ENCODE measurements around the gene ANTXRL. TPM values are rescaled to one million over a fixed set of nuclear protein-coding genes. Genes with fewer than 3 reads are reported as not detected.

Gene ANTXRL
- total RNA-seq, 2 experiments from 2014 or later, result not detected

DNA sequence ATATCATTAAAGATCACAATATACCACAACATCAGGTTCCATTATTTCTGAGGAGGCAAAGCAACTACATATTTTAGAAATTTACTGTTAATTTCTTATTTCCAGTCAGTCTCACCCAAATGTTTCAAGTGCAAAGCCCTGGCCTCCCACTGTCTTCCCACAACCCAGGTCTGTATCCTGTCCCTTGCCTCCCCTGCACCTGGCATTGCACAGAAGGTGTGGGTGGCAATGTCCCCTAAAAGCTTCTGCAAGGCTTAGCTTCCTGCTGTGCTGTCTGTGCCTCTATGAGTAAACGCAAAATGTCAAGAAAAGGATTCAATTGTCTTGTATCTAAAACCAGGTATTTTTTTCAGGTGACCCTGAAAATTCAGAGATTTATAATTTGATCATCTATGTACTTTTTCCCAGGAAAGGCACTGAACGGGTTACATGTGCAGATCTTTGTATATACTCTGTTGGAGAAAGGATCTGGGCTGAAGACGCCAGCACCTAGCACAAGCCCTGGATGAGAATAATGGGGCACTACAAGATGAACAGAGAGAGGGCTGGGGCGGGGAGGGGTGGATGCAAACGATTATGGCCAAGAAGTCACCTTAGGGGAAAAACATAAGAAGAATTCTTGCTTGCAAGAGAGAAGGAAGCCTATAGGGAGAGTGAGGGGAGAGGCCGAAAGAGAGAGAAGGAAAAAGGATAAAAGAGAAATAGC lies 3.1 kb upstream of the ANTXRL start:
- ChIA-PET CTCF (interaction anchor here (1.4 to 3.1 kb wide), 3 partner anchors 54 to 1097 kb away, joined by 5 to 12 read pairs (median 5); no protein-coding TSS in a partner anchor), POLR2A (interaction anchor here (1.8 to 1.9 kb wide), 2 partner anchors 15 to 1096 kb away, joined by 5 to 6 read pairs; no protein-coding TSS in a partner anchor)
- Mint-ChIP-seq H3K4me3 (peak overlapping the region; percentile 87), H3K36me3 (ENCODE audit: low read depth) (no peaks in the 10 kb centered on the region), H3K4me1 (ENCODE audit: low read depth) (peaks cover 21% of the 10 kb centered on the region), H3K9me3 (no peaks in the 10 kb centered on the region), H3K27me3 (peaks cover 12% of the 10 kb centered on the region), H3K27ac (peak overlapping the region; percentile 85)
- TF ChIP-seq, protein P1, sequence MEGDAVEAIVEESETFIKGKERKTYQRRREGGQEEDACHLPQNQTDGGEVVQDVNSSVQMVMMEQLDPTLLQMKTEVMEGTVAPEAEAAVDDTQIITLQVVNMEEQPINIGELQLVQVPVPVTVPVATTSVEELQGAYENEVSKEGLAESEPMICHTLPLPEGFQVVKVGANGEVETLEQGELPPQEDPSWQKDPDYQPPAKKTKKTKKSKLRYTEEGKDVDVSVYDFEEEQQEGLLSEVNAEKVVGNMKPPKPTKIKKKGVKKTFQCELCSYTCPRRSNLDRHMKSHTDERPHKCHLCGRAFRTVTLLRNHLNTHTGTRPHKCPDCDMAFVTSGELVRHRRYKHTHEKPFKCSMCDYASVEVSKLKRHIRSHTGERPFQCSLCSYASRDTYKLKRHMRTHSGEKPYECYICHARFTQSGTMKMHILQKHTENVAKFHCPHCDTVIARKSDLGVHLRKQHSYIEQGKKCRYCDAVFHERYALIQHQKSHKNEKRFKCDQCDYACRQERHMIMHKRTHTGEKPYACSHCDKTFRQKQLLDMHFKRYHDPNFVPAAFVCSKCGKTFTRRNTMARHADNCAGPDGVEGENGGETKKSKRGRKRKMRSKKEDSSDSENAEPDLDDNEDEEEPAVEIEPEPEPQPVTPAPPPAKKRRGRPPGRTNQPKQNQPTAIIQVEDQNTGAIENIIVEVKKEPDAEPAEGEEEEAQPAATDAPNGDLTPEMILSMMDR (IDR thresholded peaks at IDR 0.05), result no peak
- intact Hi-C loops (cut with micrococcal nuclease), result no loop called here
- no peak for DNase-seq
- no peak for ATAC-seq

DNA sequence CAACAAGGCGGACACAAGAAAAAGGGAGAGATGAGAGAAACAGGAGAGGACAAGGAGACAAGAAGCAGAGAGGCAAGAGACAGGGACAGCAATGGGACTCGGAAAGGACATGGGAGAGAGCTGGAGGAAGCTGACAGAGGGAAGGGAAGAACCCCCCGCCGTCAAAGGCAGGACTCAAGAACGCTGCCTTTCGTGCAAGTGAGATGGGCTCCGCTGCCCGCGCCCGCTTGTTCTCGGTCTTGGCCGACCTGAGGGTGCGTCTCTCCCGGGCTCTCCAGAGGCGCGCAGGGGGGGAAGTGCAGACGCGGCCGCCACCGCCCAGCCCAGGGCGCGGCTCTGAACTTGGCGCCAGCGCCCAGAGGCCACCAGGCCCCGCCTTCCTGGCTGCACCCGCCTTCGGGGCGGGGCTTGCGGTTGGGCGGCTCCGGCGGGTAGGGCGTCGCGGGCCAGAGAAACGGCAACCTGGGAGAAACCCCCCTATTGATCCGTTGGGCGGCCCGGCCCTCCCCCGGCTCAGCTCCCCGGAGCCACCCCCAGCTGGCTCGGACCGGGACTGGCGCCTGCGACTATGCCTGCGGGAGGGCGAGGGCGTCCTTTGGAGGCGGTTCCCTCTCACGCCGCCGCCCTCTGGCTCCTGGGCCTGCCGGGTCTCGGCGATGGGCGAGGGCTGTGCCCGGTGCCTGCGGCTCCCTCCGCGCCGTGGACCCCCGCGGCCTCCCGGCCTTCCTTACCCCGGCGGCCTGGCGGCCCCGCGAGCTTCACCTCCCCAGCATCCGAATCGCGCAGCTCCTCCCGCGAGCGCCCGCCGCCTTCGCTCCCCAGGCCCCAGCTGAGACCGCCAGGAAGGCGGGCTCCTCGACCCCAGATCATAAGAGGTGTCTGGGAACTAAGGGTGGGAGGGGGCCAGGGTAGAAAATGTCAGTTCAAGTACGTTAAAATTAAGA lies 2.2 kb upstream of the ANTXRL start:
- ChIA-PET POLR2A (interaction anchor here (0.7 to 1.9 kb wide), 3 partner anchors 31 to 1095 kb away, joined by 3 to 6 read pairs (median 4); no protein-coding TSS in a partner anchor), CTCF (interaction anchor here (0.8 to 3.1 kb wide), 3 partner anchors 17 to 178 kb away, joined by 3 to 12 read pairs (median 5); no protein-coding TSS in a partner anchor)
- intact Hi-C loops (cut with micrococcal nuclease), result no loop called here
- peak; percentile 86 for ATAC-seq
- Mint-ChIP-seq H3K4me3 (peak overlapping the region; percentile 87), H3K27ac (peak overlapping the region; percentile 85), H3K9me3 (no peaks in the 10 kb centered on the region), H3K27me3 (peaks cover 12% of the 10 kb centered on the region), H3K36me3 (ENCODE audit: low read depth) (no peaks in the 10 kb centered on the region), H3K4me1 (ENCODE audit: low read depth) (peaks cover 21% of the 10 kb centered on the region)
- TF ChIP-seq, protein P1 (IDR thresholded peaks at IDR 0.05), result no peak
- peak; percentile 73 for DNase-seq

DNA sequence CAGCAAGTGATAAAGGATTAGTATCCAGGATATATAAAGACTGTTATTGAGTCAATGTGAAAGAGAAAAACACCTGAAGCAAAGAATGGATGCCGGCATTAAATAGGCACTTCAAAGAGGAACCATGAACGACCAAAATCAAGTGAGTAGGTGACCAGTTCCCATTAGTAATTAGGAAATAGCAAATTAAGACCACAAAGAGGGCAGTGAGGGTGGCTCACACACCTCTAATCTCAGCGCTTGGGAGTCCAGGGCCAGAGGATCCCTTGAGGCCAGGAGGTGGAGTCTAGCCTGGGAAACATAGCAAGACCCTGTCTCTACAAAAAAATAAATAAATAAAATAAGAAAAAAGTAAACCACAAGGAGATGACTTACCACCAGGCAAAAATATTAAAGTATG lies 1.5 kb upstream of the ANTXRL start:
- intact Hi-C loops (cut with micrococcal nuclease), result no loop called here

DNA sequence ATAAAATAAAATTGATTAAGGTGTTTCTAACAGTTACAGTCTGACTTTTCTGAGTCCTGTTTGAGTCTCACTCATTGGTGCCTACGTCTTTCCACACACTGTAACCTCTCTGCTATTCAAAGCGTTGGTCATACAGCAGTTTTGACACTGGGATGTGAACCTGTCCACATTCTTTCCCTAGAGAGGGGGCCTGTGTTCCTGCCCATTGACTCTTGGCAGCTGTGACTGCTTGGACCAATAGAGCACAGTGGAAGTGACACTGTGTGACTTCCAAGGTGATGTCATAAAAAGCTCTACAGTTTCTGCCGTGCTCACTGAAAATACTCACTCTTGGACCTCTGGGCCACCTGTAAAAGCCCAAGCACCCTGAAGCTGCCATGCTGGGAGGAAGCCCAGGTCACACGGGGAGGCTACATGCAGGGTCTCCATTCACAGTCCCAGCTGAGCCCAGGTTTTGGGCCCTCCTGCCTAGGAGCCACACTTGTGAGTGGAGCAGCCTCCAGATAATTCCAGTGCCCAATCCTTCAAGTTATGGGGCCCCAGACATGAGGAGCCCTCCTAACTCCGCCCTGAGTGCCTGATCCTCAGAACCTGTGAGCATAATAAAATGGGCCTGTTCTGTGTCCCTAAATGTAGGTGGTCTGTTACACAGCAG lies 704 bp upstream of the ANTXRL start:
- no peak for ATAC-seq
- intact Hi-C loops (cut with micrococcal nuclease), result no loop called here
- DNase-seq, result no peak
- TF ChIP-seq, protein P1 (IDR thresholded peaks at IDR 0.05), result no peak
- no peaks in the 10 kb centered on the region for H3K9me3 Mint-ChIP-seq
- H3K27me3 Mint-ChIP-seq, result peaks cover 12% of the 10 kb centered on the region
- no peak overlapping the region for H3K27ac Mint-ChIP-seq
- POLR2A ChIA-PET, result no interaction called here
- CTCF ChIA-PET, result interaction anchor here (3.1 kb wide), 1 partner anchor 57 kb away, joined by 12 read pairs; no protein-coding TSS in a partner anchor
- H3K4me1 Mint-ChIP-seq (ENCODE audit: low read depth), result peaks cover 21% of the 10 kb centered on the region
- H3K36me3 Mint-ChIP-seq (ENCODE audit: low read depth), result no peaks in the 10 kb centered on the region
- H3K4me3 Mint-ChIP-seq, result no peak overlapping the region

More for the DNA sequence above, 1.5 kb upstream of the ANTXRL start:
- ChIA-PET CTCF (interaction anchor here (3.1 kb wide), 1 partner anchor 56 kb away, joined by 12 read pairs; no protein-coding TSS in a partner anchor), POLR2A (interaction anchor here (1.0 kb wide), 1 partner anchor 178 kb away, joined by 4 read pairs; no protein-coding TSS in a partner anchor)
- Mint-ChIP-seq H3K4me3 (peak overlapping the region; percentile 87), H3K9me3 (no peaks in the 10 kb centered on the region), H3K27me3 (peaks cover 12% of the 10 kb centered on the region), H3K36me3 (ENCODE audit: low read depth) (no peaks in the 10 kb centered on the region), H3K4me1 (ENCODE audit: low read depth) (peaks cover 21% of the 10 kb centered on the region), H3K27ac (no peak overlapping the region)
- no peak for ATAC-seq
- DNase-seq, result no peak
- TF ChIP-seq, protein P1 (IDR thresholded peaks at IDR 0.05), result no peak

All from activated CD8-positive, alpha-beta T cell treated with anti-CD3 and anti-CD28 coated beads for 36 hours (primary cell).